A549 (cell line): ENCODE measurements around the gene CLEC16A. TPM values are rescaled to one million over a fixed set of nuclear protein-coding genes. Genes with fewer than 3 reads are reported as not detected.

Experiments
- ATAC-seq, 2 experiments: fragments of 200-7000 bp in 1 of 2; fragments of >200 bp in 1 of 2; cut with Nextera tagmentation in 1 of 2; cut with Tn5 transposase in 1 of 2; 3 replicates each; pipeline versions ENCODE4 v1.8.0 to v1.9.1; 2018 to 2020; ENCODE audit warnings: mild to moderate bottlenecking in 1 of 2, moderate library complexity in 1 of 2
- CTCF ChIA-PET: fragments of 300-600 bp; sonication (Branson Sonifier 250); formaldehyde crosslinking; extraction: SDS; loops from one replicate; lab custom pipeline; 2021; ENCODE audit warnings: antibody characterized with exemption, inconsistent platforms; lab: Yijun Ruan, JAX
- POLR2A ChIA-PET: fragments of 350-600 bp; formaldehyde crosslinking; extraction: SDS; loops from one replicate; lab custom pipeline; 2021; ENCODE audit warnings: antibody characterized with exemption, inconsistent platforms; lab: Yijun Ruan, JAX
- DNase-seq, 2 experiments: peaks; one replicate each; pipeline versions ENCODE4 v3.0.0 to v3.0.0-alpha.2; 2011 to 2016; ENCODE audit warnings: low read depth in 1 of 2, low spot score in 1 of 2
- FAIRE-seq: peaks from 2 replicates; lab custom pipeline; 2011; peaks lifted over from hg19 to GRCh38; lab: Jason Lieb, UNC
- H3K27ac ChIP-seq, 2 experiments: fragments of >200 bp; sonication (Bioruptor Twin); formaldehyde crosslinking; 3 replicates each; pipeline ENCODE4 v1.5.1; 2016 to 2017
- H3K4me1 ChIP-seq: fragments of >200 bp; sonication (Bioruptor Twin); formaldehyde crosslinking; 3 replicates; pipeline ENCODE4 v1.6.1; 2016
- H3K4me2 ChIP-seq: fragments of >200 bp; sonication (Bioruptor Twin); formaldehyde crosslinking; 3 replicates; pipeline ENCODE4 v1.6.1; 2016
- H3K4me3 ChIP-seq: fragments of >200 bp; sonication (Bioruptor Twin); formaldehyde crosslinking; 3 replicates; pipeline ENCODE4 v1.5.1; 2016
- H3K9me3 ChIP-seq: fragments of >200 bp; sonication (Bioruptor Twin); formaldehyde crosslinking; 3 replicates; pipeline ENCODE4 v1.6.1; 2016
- BHLHE40 ChIP-seq: IDR thresholded peaks from 2 replicates; pipeline ENCODE4 v1.6.1; 2012; ENCODE audit warnings: low read depth, low read length, inconsistent platforms
- CEBPB ChIP-seq, 2 experiments: fragments of >200 bp in 1 of 2; sonication (Bioruptor Twin) in 1 of 2; formaldehyde crosslinking in 1 of 2; IDR thresholded peaks; 2 replicates each; pipeline ENCODE4 v1.6.1; 2012 to 2016
- CHD2 ChIP-seq: fragments of 150-350 bp; IDR thresholded peaks from 2 replicates; pipeline ENCODE4 v1.6.1; 2014; ENCODE audit warnings: low read length; ENCODE audit not compliant: partially characterized antibody
- CHD4 ChIP-seq: fragments of 200-600 bp; sonication (generic); IDR thresholded peaks from 2 replicates; pipeline ENCODE4 v1.6.1; 2016; ENCODE audit warnings: antibody characterized with exemption, mild to moderate bottlenecking, borderline replicate concordance
- CTCF ChIP-seq: fragments of >200 bp; sonication (Bioruptor Twin); formaldehyde crosslinking; IDR thresholded peaks from 3 replicates; pipeline ENCODE4 v1.5.1; 2016
- EHF ChIP-seq: fragments of 250-450 bp; sonication (Bioruptor Pico); IDR thresholded peaks from 2 replicates; pipeline ENCODE4 v1.5.0; 2020; ENCODE audit warnings: mild to moderate bottlenecking
- FOXS1 ChIP-seq: fragments of 250-450 bp; sonication (Bioruptor Pico); IDR thresholded peaks from 2 replicates; pipeline ENCODE4 v1.5.0; 2020; ENCODE audit warnings: mild to moderate bottlenecking, moderate library complexity
- HDAC2 ChIP-seq: fragments of 200-600 bp; sonication (generic); IDR thresholded peaks from 2 replicates; pipeline ENCODE4 v1.6.1; 2016
- HES2 ChIP-seq: fragments of >200 bp; sonication (Bioruptor Twin); formaldehyde crosslinking; IDR thresholded peaks from 2 replicates; pipeline ENCODE4 v1.6.1; 2016
- HOXA7 ChIP-seq: fragments of 250-450 bp; sonication (Bioruptor Pico); IDR thresholded peaks from 2 replicates; pipeline ENCODE4 v1.5.0; 2020; ENCODE audit warnings: mild to moderate bottlenecking, moderate library complexity
- KDM1A ChIP-seq: fragments of 200-600 bp; sonication (generic); IDR thresholded peaks from 2 replicates; pipeline ENCODE4 v1.6.1; 2016; ENCODE audit warnings: low read depth, mild to moderate bottlenecking
- MAFK ChIP-seq: fragments of 450-650 bp; IDR thresholded peaks from 2 replicates; pipeline ENCODE4 v1.6.1; 2014; ENCODE audit not compliant: partially characterized antibody
- MAZ ChIP-seq: fragments of 150-350 bp; IDR thresholded peaks from 2 replicates; pipeline ENCODE4 v1.6.1; 2014; ENCODE audit warnings: antibody characterized with exemption, low read depth, low read length, borderline replicate concordance
- NR3C1 ChIP-seq: fragments of >200 bp; sonication (Bioruptor Twin); formaldehyde crosslinking; IDR thresholded peaks from 3 replicates; pipeline ENCODE4 v1.6.1; 2017
- PBX3 ChIP-seq: IDR thresholded peaks from 2 replicates; pipeline ENCODE4 v1.6.1; 2012
- RCOR1 ChIP-seq: fragments of 150-350 bp; IDR thresholded peaks from 2 replicates; pipeline ENCODE4 v1.6.1; 2014; ENCODE audit warnings: antibody characterized with exemption, low read length, low read depth
- SMC3 ChIP-seq: fragments of >200 bp; sonication (Bioruptor Twin); formaldehyde crosslinking; IDR thresholded peaks from 3 replicates; pipeline ENCODE4 v1.6.1; 2018; ENCODE audit warnings: inconsistent platforms
- SREBF2 ChIP-seq: fragments of 450-650 bp; IDR thresholded peaks from 2 replicates; pipeline ENCODE4 v1.6.1; 2014; ENCODE audit warnings: mild to moderate bottlenecking, moderate library complexity
- TFCP2L1 ChIP-seq: fragments of 250-450 bp; sonication (Bioruptor Pico); IDR thresholded peaks from 2 replicates; pipeline ENCODE4 v1.5.0; 2021; ENCODE audit warnings: mild to moderate bottlenecking
- ZC3H11A ChIP-seq: fragments of 450-650 bp; IDR thresholded peaks from 2 replicates; pipeline ENCODE4 v1.6.1; 2014; ENCODE audit warnings: antibody characterized with exemption, mild to moderate bottlenecking
- ZNF302 ChIP-seq: fragments of 250-450 bp; sonication (Bioruptor Pico); IDR thresholded peaks from 2 replicates; pipeline ENCODE4 v1.9.0; 2021; ENCODE audit warnings: inconsistent platforms, mild to moderate bottlenecking, moderate library complexity
- ZSCAN20 ChIP-seq: fragments of 250-450 bp; sonication (Bioruptor Pico); IDR thresholded peaks from 2 replicates; pipeline ENCODE4 v1.8.0; 2022; ENCODE audit warnings: mild to moderate bottlenecking, moderate library complexity
- WGBS: methylation state at CpG from one replicate; pipeline ENCODE4 v1.1.6; 2017; ENCODE audit errors: missing lambda C conversion rate; 5-methylcytosine and 5-hydroxymethylcytosine counted together
- polyA plus RNA-seq, 4 experiments: library from polyadenylated mRNA; depleted of rRNA in 3 of 4; stranded (reverse); fragments of >200 nt; fragmentation: RNase III in 1 of 4; extraction: RNeasy Plus Mini Kit Qiagen cat#74134 plus additional on column Dnase treatment in 1 of 4; gene quantifications; 2 replicates in 3 of 4; 3 replicates in 1 of 4; pipeline ENCODE4 v1.2.3, GENCODE V29; 2011 to 2017
- TF ChIP-seq, protein P1 (sequence below): fragments of 450-650 bp; IDR thresholded peaks from 2 replicates; pipeline ENCODE4 v1.6.1; 2014; ENCODE audit warnings: antibody characterized with exemption
- TF ChIP-seq, protein P2 (sequence below): fragments of 250-450 bp; sonication (Bioruptor Pico); IDR thresholded peaks from 2 replicates; pipeline ENCODE4 v1.5.0; 2020; ENCODE audit warnings: low read depth, mild to moderate bottlenecking, moderate library complexity
- TF ChIP-seq, protein P3 (sequence below): fragments of >200 bp; sonication (Bioruptor Twin); formaldehyde crosslinking; IDR thresholded peaks from 3 replicates; pipeline ENCODE4 v1.6.1; 2016

The CLEC16A gene
- polyA plus RNA-seq, 2 of the 4 experiments (the other 2 are of a cell fraction), result 8.3 to 10.4 TPM

DNA sequence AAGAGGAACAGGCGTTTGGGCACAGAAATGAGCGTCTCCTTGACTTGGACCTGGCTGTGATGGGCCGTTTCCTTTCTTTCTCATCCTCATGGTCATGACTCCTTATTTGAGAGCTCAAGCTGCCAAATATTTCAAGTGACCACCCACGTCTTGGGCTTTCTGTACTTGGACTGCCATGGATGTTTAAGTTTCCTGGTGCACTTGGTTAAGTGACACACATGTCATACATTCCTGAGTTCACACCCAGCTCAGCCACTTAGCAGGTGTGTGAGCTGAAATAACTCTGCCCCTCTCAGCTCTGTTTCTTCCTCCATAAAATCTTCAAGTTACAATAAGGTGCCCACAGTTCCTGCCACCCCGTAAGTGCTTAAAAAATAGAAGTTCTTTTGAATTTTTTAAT, 114.5 kb downstream of the CLEC16A start:
- H3K9me3 ChIP-seq, result no peaks in the 10 kb centered on the region
- no peak for TF ChIP-seq EHF (CRISPR knock-in tag)
- no peak for TF ChIP-seq ZNF302 (CRISPR knock-in tag)
- TF ChIP-seq MAFK, result no peak
- TF ChIP-seq SMC3, result no peak
- TF ChIP-seq CTCF, result no peak
- TF ChIP-seq NR3C1, result no peak
- no peak for TF ChIP-seq SREBF2
- TF ChIP-seq, protein P1, sequence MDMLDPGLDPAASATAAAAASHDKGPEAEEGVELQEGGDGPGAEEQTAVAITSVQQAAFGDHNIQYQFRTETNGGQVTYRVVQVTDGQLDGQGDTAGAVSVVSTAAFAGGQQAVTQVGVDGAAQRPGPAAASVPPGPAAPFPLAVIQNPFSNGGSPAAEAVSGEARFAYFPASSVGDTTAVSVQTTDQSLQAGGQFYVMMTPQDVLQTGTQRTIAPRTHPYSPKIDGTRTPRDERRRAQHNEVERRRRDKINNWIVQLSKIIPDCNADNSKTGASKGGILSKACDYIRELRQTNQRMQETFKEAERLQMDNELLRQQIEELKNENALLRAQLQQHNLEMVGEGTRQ, result no peak
- TF ChIP-seq, all 56 proteins: peak for 0
- Histone ChIP-seq H3K4me1 (peaks cover 16% of the 10 kb centered on the region; the same call in 2 of the 3 replicates), H3K4me2 (no peak overlapping the region), H3K4me3 (no peak overlapping the region), H3K27ac (no peak overlapping the region)
- CTCF ChIA-PET, result interaction anchor here (1.4 kb wide), 1 partner anchor 9 kb away, joined by 5 read pairs; no protein-coding TSS in a partner anchor
- FAIRE-seq (no peak), DNase-seq (no peak), ATAC-seq (no peak)
- POLR2A ChIA-PET, result no interaction called here
- 77% methylated on average over 5 of the region's 5 CpGs for WGBS

DNA sequence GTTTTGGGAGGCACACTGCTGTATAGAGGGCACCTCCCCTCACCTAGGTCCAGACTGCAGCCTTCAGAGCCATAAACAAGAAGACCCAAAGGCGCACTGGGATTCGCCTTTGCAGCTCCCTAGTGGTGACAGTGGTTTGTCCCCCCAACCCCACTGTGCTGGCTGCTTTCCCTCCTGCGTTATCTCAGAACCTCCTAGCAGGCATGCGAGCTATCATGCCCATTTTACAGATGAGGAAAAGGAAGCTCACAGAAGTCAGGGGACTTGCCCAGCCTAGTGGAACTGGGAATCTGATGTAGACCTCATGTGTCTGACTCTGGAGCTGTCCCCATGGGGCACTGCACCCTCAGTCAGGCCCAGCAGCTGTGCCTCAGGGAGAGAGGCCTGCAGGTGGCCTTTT, 115.2 kb downstream of the CLEC16A start:
- H3K4me3 ChIP-seq, result no peak overlapping the region
- ChIA-PET POLR2A (no interaction called here), CTCF (interaction anchor here (1.4 kb wide), 1 partner anchor 9 kb away, joined by 5 read pairs; no protein-coding TSS in a partner anchor)
- no peaks in the 10 kb centered on the region for H3K9me3 ChIP-seq
- WGBS, result 94% methylated on average over 4 of the region's 4 CpGs
- TF ChIP-seq BHLHE40 (no peak), CTCF (no peak), MAZ (no peak), HES2 (no peak), EHF (CRISPR knock-in tag) (no peak), HOXA7 (CRISPR knock-in tag) (no peak), HDAC2 (no peak), TFCP2L1 (CRISPR knock-in tag) (no peak), CHD2 (no peak), ZSCAN20 (CRISPR knock-in tag) (no peak), ZC3H11A (no peak), FOXS1 (CRISPR knock-in tag) (no peak), CEBPB (IDR thresholded peaks at IDR 0.05) (no peak), CHD4 (no peak), PBX3 (no peak), KDM1A (no peak), RCOR1 (no peak)
- TF ChIP-seq, protein P2, sequence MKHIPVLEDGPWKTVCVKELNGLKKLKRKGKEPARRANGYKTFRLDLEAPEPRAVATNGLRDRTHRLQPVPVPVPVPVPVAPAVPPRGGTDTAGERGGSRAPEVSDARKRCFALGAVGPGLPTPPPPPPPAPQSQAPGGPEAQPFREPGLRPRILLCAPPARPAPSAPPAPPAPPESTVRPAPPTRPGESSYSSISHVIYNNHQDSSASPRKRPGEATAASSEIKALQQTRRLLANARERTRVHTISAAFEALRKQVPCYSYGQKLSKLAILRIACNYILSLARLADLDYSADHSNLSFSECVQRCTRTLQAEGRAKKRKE (CRISPR knock-in tag), result no peak
- TF ChIP-seq, protein P3, sequence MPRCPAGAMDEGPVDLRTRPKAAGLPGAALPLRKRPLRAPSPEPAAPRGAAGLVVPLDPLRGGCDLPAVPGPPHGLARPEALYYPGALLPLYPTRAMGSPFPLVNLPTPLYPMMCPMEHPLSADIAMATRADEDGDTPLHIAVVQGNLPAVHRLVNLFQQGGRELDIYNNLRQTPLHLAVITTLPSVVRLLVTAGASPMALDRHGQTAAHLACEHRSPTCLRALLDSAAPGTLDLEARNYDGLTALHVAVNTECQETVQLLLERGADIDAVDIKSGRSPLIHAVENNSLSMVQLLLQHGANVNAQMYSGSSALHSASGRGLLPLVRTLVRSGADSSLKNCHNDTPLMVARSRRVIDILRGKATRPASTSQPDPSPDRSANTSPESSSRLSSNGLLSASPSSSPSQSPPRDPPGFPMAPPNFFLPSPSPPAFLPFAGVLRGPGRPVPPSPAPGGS, result no peak
- TF ChIP-seq, protein P1, result no peak
- H3K4me1 ChIP-seq, result peaks cover 16% of the 10 kb centered on the region; the same call in 2 of the 3 replicates
- no peak overlapping the region for H3K4me2 ChIP-seq
- no peak for FAIRE-seq
- no peak for DNase-seq
- H3K27ac ChIP-seq, result no peak overlapping the region
- ATAC-seq, result no peak
